Fibroblast of lung (primary cell): Measurements from ENCODE around the gene IGF1R. TPM values are rescaled to one million over a fixed set of nuclear protein-coding genes. Genes with fewer than 3 reads are reported as not detected.

Experiments
- DNase-seq, 2 donors: peaks; one replicate each; pipeline versions ENCODE4 v3.0.0 to v3.0.0-alpha.2; 2010; ENCODE audit warnings: low read depth in 2 of 2
- H2AFZ ChIP-seq: 2 replicates; pipeline ENCODE4 v1.5.1; 2012; ENCODE audit warnings: low read length, control low read depth, inconsistent platforms
- H3K27ac ChIP-seq: 2 replicates; pipeline ENCODE4 v1.5.1; 2011; ENCODE audit warnings: low read length, control low read depth; ENCODE audit not compliant: insufficient read depth
- H3K27me3 ChIP-seq: 2 replicates; pipeline ENCODE4 v1.5.1; 2011; ENCODE audit warnings: mild to moderate bottlenecking, low read length; ENCODE audit not compliant: control insufficient read depth, insufficient read depth
- H3K36me3 ChIP-seq: 2 replicates; pipeline ENCODE4 v1.5.1; 2011; ENCODE audit warnings: low read length; ENCODE audit not compliant: control insufficient read depth, insufficient read depth
- H3K4me1 ChIP-seq: 2 replicates; pipeline ENCODE4 v1.5.1; 2011; ENCODE audit warnings: low read length; ENCODE audit not compliant: control insufficient read depth, insufficient read depth; ENCODE audit errors: extremely low read depth
- H3K4me2 ChIP-seq: 2 replicates; pipeline ENCODE4 v1.5.1; 2011; ENCODE audit warnings: low read length, control low read depth; ENCODE audit not compliant: insufficient read depth; ENCODE audit errors: extremely low read depth
- H3K4me3 ChIP-seq, 4 experiments: fragments of 200-600 bp in 1 of 4; sonication (generic) in 1 of 4; replicated peaks in 1 of 4; 2 replicates each; pipeline ENCODE4 v1.5.1; 2011 to 2016; ENCODE audit warnings: low read length in 4 of 4, low read depth in 3 of 4, mild to moderate bottlenecking in 3 of 4, control low read depth in 2 of 4, inconsistent platforms in 1 of 4, mixed read lengths in 1 of 4; ENCODE audit not compliant: insufficient read depth in 1 of 4; ENCODE audit errors: control extremely low read depth in 1 of 4
- H3K79me2 ChIP-seq: 2 replicates; pipeline ENCODE4 v1.5.1; 2012; ENCODE audit warnings: mild to moderate bottlenecking, low read length, inconsistent platforms; ENCODE audit not compliant: control insufficient read depth, insufficient read depth
- H3K9ac ChIP-seq: 2 replicates; pipeline ENCODE4 v1.5.1; 2011; ENCODE audit warnings: mild to moderate bottlenecking, low read length, control low read depth; ENCODE audit not compliant: insufficient read depth
- H3K9me3 ChIP-seq: 2 replicates; pipeline ENCODE4 v1.5.1; 2012; ENCODE audit warnings: low read depth, low read length; ENCODE audit not compliant: control insufficient read depth, insufficient read depth
- H4K20me1 ChIP-seq: 2 replicates; pipeline ENCODE4 v1.5.1; 2011; ENCODE audit warnings: low read length; ENCODE audit not compliant: control insufficient read depth, insufficient read depth; ENCODE audit errors: extremely low read depth
- CTCF ChIP-seq, 2 donors: IDR thresholded peaks in 1 of 2; conservative IDR thresholded peaks in 1 of 2; 1 replicate in 1 of 2; 2 replicates in 1 of 2; pipeline ENCODE4 v1.5.1; 2011 to 2012; ENCODE audit warnings: low read length in 2 of 2, control low read depth in 1 of 2, inconsistent platforms in 1 of 2, low read depth in 1 of 2, mild to moderate bottlenecking in 1 of 2
- EZH2 ChIP-seq: IDR thresholded peaks from 2 replicates; pipeline ENCODE4 v1.5.1; 2012; ENCODE audit warnings: low read length, control low read depth, mild to moderate bottlenecking; ENCODE audit errors: missing control alignments
- polyA plus RNA-seq, 2 donors: library from polyadenylated mRNA; depleted of rRNA in 1 of 2; stranded (reverse) in 1 of 2; unstranded in 1 of 2; fragments of >200 nt; gene quantifications; 2 replicates each; pipeline ENCODE4 v1.2.1, GENCODE V29; 2011 to 2012; ENCODE audit warnings: missing spikeins in 1 of 2
- total RNA-seq: library from RNA; depleted of rRNA; stranded (reverse); fragments of >200 nt; gene quantifications from 2 replicates; pipeline ENCODE4 v1.2.1, GENCODE V29; 2014

Gene IGF1R
- total and polyA plus RNA-seq, 2 donors (not counting 1 experiment from before 2014, with no cell fraction given) = 14.6 to 28.6 TPM

- Histone ChIP-seq H3K27ac (peak overlapping the region; percentile 84), H3K9me3 (no peaks in the 10 kb centered on the region), H2AFZ (no peak overlapping the region), H3K36me3 (no peaks in the 10 kb centered on the region), H3K4me1 (peaks cover 9% of the 10 kb centered on the region), H4K20me1 (no peaks in the 10 kb centered on the region), H3K79me2 (peaks cover 53% of the 10 kb centered on the region), H3K9ac (peak overlapping the region; percentile 77), H3K4me3 (peak overlapping the region; percentile 86 to 92 (median 88)), H3K27me3 (peaks cover 2% of the 10 kb centered on the region), H3K4me2 (peak overlapping the region; percentile 76)
- TF ChIP-seq EZH2 = no peak
- TF ChIP-seq CTCF (conservative IDR thresholded peaks at IDR 0.05 in 1 of 2, IDR thresholded peaks at IDR 0.05 in 1 of 2; ENCODE audit: low read depth in 1 of 2, low read length in 2 of 2) = peak in 1 of 2 donors; percentile 30
- DNase-seq = peak; percentile 20 to 34
These were observed 1.4 kb downstream of the IGF1R start for GRCh38 chr15:98649472-98650416.

GRCh38 chr15:98650417-98651035 lies 2.2 kb downstream of the IGF1R start:
- Histone ChIP-seq H2AFZ (peak overlapping the region; percentile 42), H3K27ac (peak overlapping the region; percentile 84), H4K20me1 (no peaks in the 10 kb centered on the region), H3K4me2 (peak overlapping the region; percentile 76), H3K36me3 (no peaks in the 10 kb centered on the region), H3K4me3 (peak overlapping the region; percentile 86 to 92 (median 88)), H3K9me3 (no peaks in the 10 kb centered on the region), H3K27me3 (no peaks in the 10 kb centered on the region), H3K9ac (peak overlapping the region; percentile 77), H3K4me1 (peaks cover 9% of the 10 kb centered on the region), H3K79me2 (peaks cover 60% of the 10 kb centered on the region)
- peak; percentile 53 to 55 for DNase-seq
- TF ChIP-seq EZH2 (no peak), CTCF (conservative IDR thresholded peaks at IDR 0.05 in 1 of 2, IDR thresholded peaks at IDR 0.05 in 1 of 2; ENCODE audit: low read depth in 1 of 2, low read length in 2 of 2) (no peak)

- peaks cover 65% of the 10 kb centered on the region for H3K79me2 ChIP-seq
- TF ChIP-seq EZH2 (no peak), CTCF (conservative IDR thresholded peaks at IDR 0.05 in 1 of 2, IDR thresholded peaks at IDR 0.05 in 1 of 2; ENCODE audit: low read depth in 1 of 2, low read length in 2 of 2) (no peak)
- H3K4me3 ChIP-seq = peak overlapping the region; percentile 86 to 92 (median 88)
- no peaks in the 10 kb centered on the region for H3K27me3 ChIP-seq
- H2AFZ ChIP-seq = peak overlapping the region; percentile 42
- no peaks in the 10 kb centered on the region for H3K36me3 ChIP-seq
- no peaks in the 10 kb centered on the region for H3K9me3 ChIP-seq
- peaks cover 9% of the 10 kb centered on the region for H3K4me1 ChIP-seq
- H3K27ac ChIP-seq = peak overlapping the region; percentile 84
- H3K4me2 ChIP-seq = peak overlapping the region; percentile 76
- peak overlapping the region; percentile 77 for H3K9ac ChIP-seq
- H4K20me1 ChIP-seq = no peaks in the 10 kb centered on the region
- DNase-seq = peak; percentile 39 to 51
These were observed 2.7 kb downstream of the IGF1R start for GRCh38 chr15:98651036-98651481.
